Immature natural killer cell (primary cell): Measurements from ENCODE around the gene SMCHD1. TPM values are rescaled to one million over a fixed set of nuclear protein-coding genes. Genes with fewer than 3 reads are reported as not detected.

Source experiments
- DNase-seq, 3 donors: peaks; one replicate each; pipeline ENCODE4 v3.0.0; 2022; ENCODE audit warnings: mixed read lengths in 1 of 3
- H3K27ac Mint-ChIP-seq, 6 donors: one replicate each; pipeline ENCODE4 v1.8.0; 2020; ENCODE audit warnings: mixed read lengths in 6 of 6, mild to moderate bottlenecking in 5 of 6, inconsistent platforms in 4 of 6, moderate library complexity in 3 of 6
- H3K27me3 Mint-ChIP-seq, 3 donors: one replicate each; pipeline ENCODE4 v1.8.0; 2020 to 2021; ENCODE audit warnings: low read depth in 3 of 3, mild to moderate bottlenecking in 3 of 3, mixed read lengths in 3 of 3, moderate library complexity in 3 of 3, inconsistent platforms in 1 of 3
- H3K36me3 Mint-ChIP-seq, 3 donors: one replicate each; pipeline ENCODE4 v1.8.0; 2020; ENCODE audit warnings: mixed read lengths in 3 of 3, inconsistent platforms in 2 of 3, mild to moderate bottlenecking in 2 of 3
- H3K4me1 Mint-ChIP-seq, 2 donors: one replicate each; pipeline ENCODE4 v1.8.0; 2020; ENCODE audit warnings: inconsistent platforms in 2 of 2, mild to moderate bottlenecking in 2 of 2, mixed read lengths in 2 of 2, moderate library complexity in 1 of 2
- H3K4me3 Mint-ChIP-seq, 5 donors: one replicate each; pipeline ENCODE4 v1.8.0; 2020; ENCODE audit warnings: mild to moderate bottlenecking in 5 of 5, mixed read lengths in 5 of 5, inconsistent platforms in 3 of 5, moderate library complexity in 3 of 5
- H3K9me3 Mint-ChIP-seq, 6 donors: one replicate each; pipeline ENCODE4 v1.8.0; 2020; ENCODE audit warnings: mild to moderate bottlenecking in 6 of 6, mixed read lengths in 6 of 6, inconsistent platforms in 4 of 6, moderate library complexity in 3 of 6
- polyA plus RNA-seq, 3 donors: library from polyadenylated mRNA; unstranded; fragments of 300-500 nt; fragmentation: Illumina TruSeq; gene quantifications; one replicate each; pipeline ENCODE4 v1.2.3, GENCODE V29; 2021

SMCHD1 gene
- polyA plus RNA-seq = 10 to 100 TPM; 13.9 to 31.0 (median 17.8) TPM

GRCh38 chr18:2655178-2655953, at the start of gene SMCHD1:
TSS of gene SMCHD1 (plus strand) at chr18:2655726. CDS start at chr18:2656076, 350 bp downstream.
- peak; percentile 87 to 90 (median 90) for DNase-seq
- Mint-ChIP-seq H3K4me1 (peaks cover 39 to 49% of the 10 kb centered on the region in 2 donors), H3K9me3 (no peaks in the 10 kb centered on the region), H3K4me3 (peak within 1 kb of the TSS; percentile 87 to 97 (median 93)), H3K36me3 (peaks cover 0 to 4% (median 0%) of the 10 kb centered on the region in 3 donors), H3K27me3 (peaks cover 7 to 19% (median 15%) of the 10 kb centered on the region in 3 donors), H3K27ac (peak within 1 kb of the TSS; percentile 91 to 99 (median 96))

- peaks cover 0 to 3% (median 0%) of the 10 kb centered on the region in 3 donors for H3K27me3 Mint-ChIP-seq
- H3K4me1 Mint-ChIP-seq = peaks cover 34 to 42% of the 10 kb centered on the region in 2 donors
- no peaks in the 10 kb centered on the region for H3K9me3 Mint-ChIP-seq
- peak overlapping the region; percentile 89 to 94 (median 92) for H3K27ac Mint-ChIP-seq
- H3K4me3 Mint-ChIP-seq = peak overlapping the region; percentile 16 to 80 (median 54)
- H3K36me3 Mint-ChIP-seq = peaks cover 1 to 6% (median 4%) of the 10 kb centered on the region in 3 donors
- DNase-seq = peak; percentile 17 to 29 (median 24)
Observed at GRCh38 chr18:2606335-2606734, 49.2 kb upstream of the SMCHD1 start.

- no peak for DNase-seq
- Mint-ChIP-seq H3K4me1 (peaks cover 23 to 27% of the 10 kb centered on the region in 2 donors), H3K9me3 (no peaks in the 10 kb centered on the region), H3K27me3 (no peaks in the 10 kb centered on the region), H3K36me3 (peaks cover 3 to 22% (median 16%) of the 10 kb centered on the region in 3 donors), H3K4me3 (no peak overlapping the region), H3K27ac (peak overlapping the region in 1 of 6 donors; percentile 78)
Observed at GRCh38 chr18:2609604-2610003, 45.9 kb upstream of the SMCHD1 start.

- H3K36me3 Mint-ChIP-seq = peaks cover 10 to 31% (median 25%) of the 10 kb centered on the region in 3 donors
- DNase-seq = no peak
- no peaks in the 10 kb centered on the region for H3K9me3 Mint-ChIP-seq
- H3K27ac Mint-ChIP-seq = no peak overlapping the region
- H3K4me3 Mint-ChIP-seq = no peak overlapping the region
- peaks cover 14 to 17% of the 10 kb centered on the region in 2 donors for H3K4me1 Mint-ChIP-seq
- no peaks in the 10 kb centered on the region for H3K27me3 Mint-ChIP-seq
Observed at GRCh38 chr18:2610549-2610948, 45.0 kb upstream of the SMCHD1 start.

- Mint-ChIP-seq H3K4me3 (no peak overlapping the region), H3K9me3 (no peaks in the 10 kb centered on the region), H3K27me3 (no peaks in the 10 kb centered on the region), H3K4me1 (no peaks in the 10 kb centered on the region), H3K36me3 (peaks cover 10 to 31% (median 25%) of the 10 kb centered on the region in 3 donors), H3K27ac (no peak overlapping the region)
- DNase-seq = no peak
Observed at GRCh38 chr18:2612996-2613395, 42.5 kb upstream of the SMCHD1 start.

- Mint-ChIP-seq H3K27ac (peak overlapping the region in 1 of 6 donors; percentile 53), H3K9me3 (no peaks in the 10 kb centered on the region), H3K27me3 (no peaks in the 10 kb centered on the region), H3K4me3 (no peak overlapping the region), H3K4me1 (no peaks in the 10 kb centered on the region), H3K36me3 (peaks cover 8 to 23% (median 14%) of the 10 kb centered on the region in 3 donors)
- no peak for DNase-seq
Observed at GRCh38 chr18:2617401-2617998, 38.0 kb upstream of the SMCHD1 start.

- H3K36me3 Mint-ChIP-seq = peaks cover 8 to 19% (median 10%) of the 10 kb centered on the region in 3 donors
- no peak overlapping the region for H3K4me3 Mint-ChIP-seq
- H3K27me3 Mint-ChIP-seq = no peaks in the 10 kb centered on the region
- no peaks in the 10 kb centered on the region for H3K9me3 Mint-ChIP-seq
- no peak overlapping the region for H3K27ac Mint-ChIP-seq
- no peak for DNase-seq
- H3K4me1 Mint-ChIP-seq = no peaks in the 10 kb centered on the region
Observed at GRCh38 chr18:2618009-2618408, 37.5 kb upstream of the SMCHD1 start.

- Mint-ChIP-seq H3K4me1 (no peaks in the 10 kb centered on the region), H3K9me3 (no peaks in the 10 kb centered on the region), H3K27ac (no peak overlapping the region), H3K27me3 (no peaks in the 10 kb centered on the region), H3K36me3 (no peaks in the 10 kb centered on the region), H3K4me3 (no peak overlapping the region)
- DNase-seq = no peak
Observed at GRCh38 chr18:2625217-2625616, 30.3 kb upstream of the SMCHD1 start.

- Mint-ChIP-seq H3K27me3 (peaks cover 0 to 2% (median 0%) of the 10 kb centered on the region in 3 donors), H3K4me3 (no peak overlapping the region), H3K27ac (peak overlapping the region in 1 of 6 donors; percentile 5), H3K4me1 (no peaks in the 10 kb centered on the region), H3K9me3 (no peaks in the 10 kb centered on the region), H3K36me3 (peaks cover 0 to 5% (median 0%) of the 10 kb centered on the region in 3 donors)
- no peak for DNase-seq
Observed at GRCh38 chr18:2627821-2628276, 27.7 kb upstream of the SMCHD1 start.

GRCh38 chr18:2629003-2629402, 26.5 kb upstream of the SMCHD1 start:
- no peak overlapping the region for H3K4me3 Mint-ChIP-seq
- no peak overlapping the region for H3K27ac Mint-ChIP-seq
- no peaks in the 10 kb centered on the region for H3K9me3 Mint-ChIP-seq
- H3K27me3 Mint-ChIP-seq = peaks cover 0 to 2% (median 0%) of the 10 kb centered on the region in 3 donors
- H3K4me1 Mint-ChIP-seq = peaks cover 1 to 4% of the 10 kb centered on the region in 2 donors
- DNase-seq = no peak
- peaks cover 0 to 5% (median 0%) of the 10 kb centered on the region in 3 donors for H3K36me3 Mint-ChIP-seq

- H3K27me3 Mint-ChIP-seq = peaks cover 9 to 17% (median 15%) of the 10 kb centered on the region in 3 donors
- no peak for DNase-seq
- H3K4me3 Mint-ChIP-seq = peak overlapping the region; percentile 14 to 92 (median 25)
- H3K4me1 Mint-ChIP-seq = peaks cover 62 to 64% of the 10 kb centered on the region in 2 donors
- H3K9me3 Mint-ChIP-seq = no peaks in the 10 kb centered on the region
- peak overlapping the region; percentile 95 to 99 (median 98) for H3K27ac Mint-ChIP-seq
- peaks cover 0 to 8% (median 0%) of the 10 kb centered on the region in 3 donors for H3K36me3 Mint-ChIP-seq
Observed at GRCh38 chr18:2635586-2635985, 19.9 kb upstream of the SMCHD1 start.

- Mint-ChIP-seq H3K36me3 (peaks cover 0 to 8% (median 0%) of the 10 kb centered on the region in 3 donors), H3K27ac (peak overlapping the region; percentile 95 to 99 (median 98)), H3K4me3 (peak overlapping the region; percentile 79 to 92 (median 86)), H3K4me1 (peaks cover 66 to 70% of the 10 kb centered on the region in 2 donors), H3K27me3 (peaks cover 9 to 15% (median 15%) of the 10 kb centered on the region in 3 donors), H3K9me3 (no peaks in the 10 kb centered on the region)
- DNase-seq = peak in 1 of 3 donors; percentile 28
Observed at GRCh38 chr18:2636126-2636631, 19.3 kb upstream of the SMCHD1 start.

GRCh38 chr18:2641638-2642037, 13.9 kb upstream of the SMCHD1 start:
- Mint-ChIP-seq H3K9me3 (no peaks in the 10 kb centered on the region), H3K4me1 (peaks cover 46 to 53% of the 10 kb centered on the region in 2 donors), H3K27ac (peak overlapping the region; percentile 91 to 97 (median 93)), H3K4me3 (peak overlapping the region; percentile 69 to 90 (median 84)), H3K27me3 (peaks cover 5 to 12% (median 8%) of the 10 kb centered on the region in 3 donors), H3K36me3 (peaks cover 0 to 5% (median 0%) of the 10 kb centered on the region in 3 donors)
- peak; percentile 62 to 67 (median 65) for DNase-seq
